ENCODE data around the gene RNF135.

Gene RNF135

GRCh38 chr17:30924341-30924740, 46.5 kb upstream of the RNF135 start:
- no peaks in the 10 kb centered on the region for H3K79me2 ChIP-seq (ENCODE audit: insufficient read depth, low read depth)
- peaks cover 10% of the 10 kb centered on the region for H3K4me1 ChIP-seq (ENCODE audit: low read depth, poor library complexity, severe bottlenecking)
- no peak overlapping the region for H3K9ac ChIP-seq
- H2AFZ ChIP-seq (ENCODE audit: low read depth): no peak overlapping the region
- no peaks in the 10 kb centered on the region for H4K20me1 ChIP-seq (ENCODE audit: insufficient read depth)
- H3K27me3 ChIP-seq (ENCODE audit: insufficient read depth, low read depth): no peaks in the 10 kb centered on the region
- H3K36me3 ChIP-seq (ENCODE audit: insufficient read depth): no peaks in the 10 kb centered on the region
- TF ChIP-seq CTCF (conservative IDR thresholded peaks at IDR 0.05; ENCODE audit: low read depth, low read length): no peak
- H3K4me2 ChIP-seq: no peak overlapping the region
- H3K27ac ChIP-seq: no peak overlapping the region
- H3K4me3 ChIP-seq (IDR thresholded peaks at IDR 0.05; ENCODE audit: insufficient read depth, low read depth, low read length): no peak overlapping the region

GRCh38 chr17:30926516-30926915, 44.3 kb upstream of the RNF135 start:
- Histone ChIP-seq H3K79me2 (ENCODE audit: insufficient read depth, low read depth) (no peaks in the 10 kb centered on the region), H3K27ac (no peak overlapping the region), H3K36me3 (ENCODE audit: insufficient read depth) (no peaks in the 10 kb centered on the region), H3K4me1 (ENCODE audit: low read depth, poor library complexity, severe bottlenecking) (peaks cover 10% of the 10 kb centered on the region), H3K27me3 (ENCODE audit: insufficient read depth, low read depth) (no peaks in the 10 kb centered on the region), H3K9ac (no peak overlapping the region), H4K20me1 (ENCODE audit: insufficient read depth) (no peaks in the 10 kb centered on the region), H3K4me3 (IDR thresholded peaks at IDR 0.05; ENCODE audit: insufficient read depth, low read depth, low read length) (no peak overlapping the region), H2AFZ (ENCODE audit: low read depth) (no peak overlapping the region; the same call in 1 of the 2 replicates), H3K4me2 (no peak overlapping the region; the same call in 1 of the 2 replicates)
- TF ChIP-seq CTCF (conservative IDR thresholded peaks at IDR 0.05; ENCODE audit: low read depth, low read length): no peak

GRCh38 chr17:30927756-30928155, 43.1 kb upstream of the RNF135 start:
- Histone ChIP-seq H3K4me1 (ENCODE audit: low read depth, poor library complexity, severe bottlenecking) (peaks cover 10% of the 10 kb centered on the region), H2AFZ (ENCODE audit: low read depth) (no peak overlapping the region), H3K4me3 (IDR thresholded peaks at IDR 0.05; ENCODE audit: insufficient read depth, low read depth, low read length) (no peak overlapping the region), H3K27me3 (ENCODE audit: insufficient read depth, low read depth) (no peaks in the 10 kb centered on the region), H3K4me2 (no peak overlapping the region), H3K79me2 (ENCODE audit: insufficient read depth, low read depth) (no peaks in the 10 kb centered on the region), H3K27ac (no peak overlapping the region), H4K20me1 (ENCODE audit: insufficient read depth) (no peaks in the 10 kb centered on the region), H3K9ac (no peak overlapping the region), H3K36me3 (ENCODE audit: insufficient read depth) (no peaks in the 10 kb centered on the region)
- TF ChIP-seq CTCF (conservative IDR thresholded peaks at IDR 0.05; ENCODE audit: low read depth, low read length): no peak

GRCh38 chr17:30928584-30928983, 42.3 kb upstream of the RNF135 start:
- Histone ChIP-seq H3K4me1 (ENCODE audit: low read depth, poor library complexity, severe bottlenecking) (peaks cover 10% of the 10 kb centered on the region), H3K79me2 (ENCODE audit: insufficient read depth, low read depth) (no peaks in the 10 kb centered on the region), H3K36me3 (ENCODE audit: insufficient read depth) (no peaks in the 10 kb centered on the region), H3K9ac (no peak overlapping the region), H2AFZ (ENCODE audit: low read depth) (no peak overlapping the region), H3K4me2 (no peak overlapping the region), H3K27me3 (ENCODE audit: insufficient read depth, low read depth) (no peaks in the 10 kb centered on the region), H4K20me1 (ENCODE audit: insufficient read depth) (no peaks in the 10 kb centered on the region), H3K4me3 (IDR thresholded peaks at IDR 0.05; ENCODE audit: insufficient read depth, low read depth, low read length) (no peak overlapping the region), H3K27ac (no peak overlapping the region)
- no peak for TF ChIP-seq CTCF (conservative IDR thresholded peaks at IDR 0.05; ENCODE audit: low read depth, low read length)
